ENCODE measurements around the gene SRSF3. TPM values are rescaled to one million over a fixed set of nuclear protein-coding genes. Genes with fewer than 3 reads are reported as not detected.
A peak's percentile ranks its signal among the peaks of the same experiment; 100 is the strongest.

Gene SRSF3
- total and polyA plus RNA-seq, 8 donors = 60.5 to 122 (median 105) TPM

- no peak for FAIRE-seq
- intact Hi-C loops (cut with DNase I) = loop anchor here in 1 of 3 donors (10.0 kb wide), 1 partner anchor 98 kb away; no protein-coding TSS in a partner anchor
- 95 to 97% methylated on average over 5 of the region's 5 CpGs for WGBS, 2 donors
These were observed 33.0 kb downstream of the SRSF3 start for GRCh38 chr6:36627141-36627540.

GRCh38 chr6:36627801-36628246, 33.7 kb downstream of the SRSF3 start:
- DNase-seq = peak in 4 of 6 donors; percentile 54 to 75 (median 60)
- WGBS, 2 donors = 19 to 29% methylated on average over 4 of the region's 4 CpGs
- Histone ChIP-seq H3K4me3 (no peak overlapping the region), H3K9me3 (no peaks in the 10 kb centered on the region), H3K27ac (peak overlapping the region in 2 of 4 donors; percentile 34 to 59), H3K36me3 (no peaks in the 10 kb centered on the region), H3K27me3 (no peaks in the 10 kb centered on the region), H3K4me1 (peaks cover 0 to 22% (median 5%) of the 10 kb centered on the region in 3 donors)
- no peak for TF ChIP-seq CTCF (IDR thresholded peaks at IDR 0.05)
- intact Hi-C loops (cut with DNase I) = loop anchor here in 1 of 3 donors (10.0 kb wide), 1 partner anchor 97 kb away; no protein-coding TSS in a partner anchor
- no peak for FAIRE-seq
- peak; percentile 44 to 76 (median 72) for ATAC-seq

More at GRCh38 chr6:36627141-36627540, 33.0 kb downstream of the SRSF3 start:
- ATAC-seq = no peak
- no peaks in the 10 kb centered on the region for H3K27me3 ChIP-seq
- no peaks in the 10 kb centered on the region for H3K36me3 ChIP-seq
- peak overlapping the region in 1 of 4 donors; percentile 34 for H3K27ac ChIP-seq
- no peak overlapping the region for H3K4me3 ChIP-seq
- TF ChIP-seq CTCF (IDR thresholded peaks at IDR 0.05) = no peak
- H3K4me1 ChIP-seq = peaks cover 0 to 22% (median 5%) of the 10 kb centered on the region in 3 donors
- DNase-seq = peak in 1 of 6 donors; percentile 41
- H3K9me3 ChIP-seq = no peaks in the 10 kb centered on the region

GRCh38 chr6:36629784-36630183, 35.6 kb downstream of the SRSF3 start:
- peaks cover 8 to 19% (median 13%) of the 10 kb centered on the region in 3 donors for H3K4me1 ChIP-seq
- no peak for TF ChIP-seq CTCF (IDR thresholded peaks at IDR 0.05)
- no peak for DNase-seq
- no peaks in the 10 kb centered on the region for H3K27me3 ChIP-seq
- no peaks in the 10 kb centered on the region for H3K9me3 ChIP-seq
- H3K27ac ChIP-seq = peak overlapping the region in 1 of 4 donors; percentile 41
- no peaks in the 10 kb centered on the region for H3K36me3 ChIP-seq
- WGBS, 2 donors = 93 to 95% methylated on average over 11 of the region's 11 CpGs
- no peak overlapping the region for H3K4me3 ChIP-seq
- intact Hi-C loops (cut with DNase I) = loop anchor here in 1 of 3 donors (10.0 kb wide), 1 partner anchor 95 kb away; no protein-coding TSS in a partner anchor
- no peak for ATAC-seq
- FAIRE-seq = no peak

GRCh38 chr6:36631326-36632011, 37.3 kb downstream of the SRSF3 start:
- ATAC-seq (no peak), DNase-seq (no peak), FAIRE-seq (no peak)
- no peaks in the 10 kb centered on the region for H3K36me3 ChIP-seq
- no peaks in the 10 kb centered on the region for H3K27me3 ChIP-seq
- H3K4me1 ChIP-seq = peaks cover 9 to 17% (median 15%) of the 10 kb centered on the region in 3 donors
- TF ChIP-seq CTCF (IDR thresholded peaks at IDR 0.05) = no peak
- 76 to 79% methylated on average over 14 of the region's 14 CpGs for WGBS, 2 donors
- intact Hi-C loops (cut with DNase I) = no loop called here
- no peak overlapping the region for H3K27ac ChIP-seq
- no peaks in the 10 kb centered on the region for H3K9me3 ChIP-seq
- no peak overlapping the region for H3K4me3 ChIP-seq

- no peak for FAIRE-seq
- H3K27ac ChIP-seq = no peak overlapping the region
- no peaks in the 10 kb centered on the region for H3K9me3 ChIP-seq
- no peak overlapping the region for H3K4me3 ChIP-seq
- no peak for TF ChIP-seq CTCF (IDR thresholded peaks at IDR 0.05)
- no peak for DNase-seq
- peaks cover 9 to 15% (median 14%) of the 10 kb centered on the region in 3 donors for H3K4me1 ChIP-seq
- no peaks in the 10 kb centered on the region for H3K36me3 ChIP-seq
- ATAC-seq = no peak
- intact Hi-C loops (cut with DNase I) = no loop called here
- whole genome bisulfite sequencing, 2 donors = 92 to 94% methylated on average over 6 of the region's 6 CpGs
- no peaks in the 10 kb centered on the region for H3K27me3 ChIP-seq
These were observed 39.2 kb downstream of the SRSF3 start for GRCh38 chr6:36633370-36633769.
